HG02642 (cell line): Measurements from ENCODE around the gene CSNK1G2.

Experiments used
- ATAC-seq: cut with Tn5 transposase; IDR thresholded peaks from one replicate; pipeline ENCODE4 v1.9.1; 2021; ENCODE audit warnings: mild to moderate bottlenecking; ENCODE audit not compliant: unreplicated experiment, poor library complexity

Gene CSNK1G2

GRCh38 chr19:1943661-1944087 is 2.7 kb downstream of the CSNK1G2 start:
- no peak for ATAC-seq

GRCh38 chr19:1944088-1944915 is 3.3 kb downstream of the CSNK1G2 start:
- ATAC-seq: no peak

DNA sequence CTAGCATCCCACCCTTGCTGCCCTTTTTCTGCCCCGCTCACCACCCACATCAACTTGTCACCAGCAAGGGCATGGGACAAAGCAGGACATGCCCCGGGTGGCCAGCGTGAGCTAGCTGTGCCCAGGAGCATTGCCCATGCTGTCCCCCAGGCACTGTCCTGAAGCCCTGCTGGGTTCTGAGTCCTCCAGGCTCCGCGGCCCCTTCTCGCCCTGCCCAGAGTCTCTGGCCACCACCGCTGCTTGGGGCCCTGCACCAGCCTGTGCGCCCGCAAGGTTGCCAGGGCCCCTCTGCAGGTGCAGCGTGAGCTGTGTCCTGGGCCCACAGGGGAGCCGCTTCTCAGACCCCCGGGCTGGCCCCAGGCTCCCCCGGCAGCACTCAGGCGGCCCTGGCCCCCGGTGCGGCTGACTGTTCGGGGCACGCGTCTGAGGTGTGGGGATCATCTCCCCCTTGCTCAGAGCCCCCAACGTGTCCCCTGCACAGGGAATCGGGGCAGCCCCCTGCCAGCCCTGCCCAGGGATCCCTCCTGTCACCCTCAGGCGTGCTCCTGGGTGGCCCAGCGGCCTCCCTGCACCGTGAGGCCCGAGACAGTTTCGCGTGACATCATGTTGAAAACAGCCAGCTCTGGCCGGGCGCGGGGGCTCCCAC is 4.1 kb downstream of the CSNK1G2 start:
- ATAC-seq: no peak

DNA sequence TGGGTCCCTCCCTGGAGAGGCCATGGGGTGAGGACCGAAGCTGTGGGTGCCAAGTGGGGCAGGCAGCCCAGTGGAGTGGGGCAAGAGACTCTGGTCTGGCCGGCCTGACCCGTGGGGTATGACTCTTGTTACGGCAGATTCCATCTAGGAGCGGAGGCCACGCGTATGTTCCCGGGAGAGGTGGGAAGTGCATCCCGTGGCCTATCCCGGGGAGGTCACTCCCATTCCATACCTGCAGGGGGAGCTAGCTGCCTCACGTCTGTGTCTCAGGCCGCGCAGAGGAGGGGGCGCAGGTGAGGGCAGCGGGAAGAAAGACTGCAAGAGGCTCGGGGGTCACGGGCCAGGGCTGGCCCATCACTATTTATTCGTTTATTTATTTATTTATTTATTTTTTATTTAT is 4.9 kb downstream of the CSNK1G2 start:
- no peak for ATAC-seq

GRCh38 chr19:1947651-1948209 is 6.8 kb downstream of the CSNK1G2 start:
- no peak for ATAC-seq

DNA sequence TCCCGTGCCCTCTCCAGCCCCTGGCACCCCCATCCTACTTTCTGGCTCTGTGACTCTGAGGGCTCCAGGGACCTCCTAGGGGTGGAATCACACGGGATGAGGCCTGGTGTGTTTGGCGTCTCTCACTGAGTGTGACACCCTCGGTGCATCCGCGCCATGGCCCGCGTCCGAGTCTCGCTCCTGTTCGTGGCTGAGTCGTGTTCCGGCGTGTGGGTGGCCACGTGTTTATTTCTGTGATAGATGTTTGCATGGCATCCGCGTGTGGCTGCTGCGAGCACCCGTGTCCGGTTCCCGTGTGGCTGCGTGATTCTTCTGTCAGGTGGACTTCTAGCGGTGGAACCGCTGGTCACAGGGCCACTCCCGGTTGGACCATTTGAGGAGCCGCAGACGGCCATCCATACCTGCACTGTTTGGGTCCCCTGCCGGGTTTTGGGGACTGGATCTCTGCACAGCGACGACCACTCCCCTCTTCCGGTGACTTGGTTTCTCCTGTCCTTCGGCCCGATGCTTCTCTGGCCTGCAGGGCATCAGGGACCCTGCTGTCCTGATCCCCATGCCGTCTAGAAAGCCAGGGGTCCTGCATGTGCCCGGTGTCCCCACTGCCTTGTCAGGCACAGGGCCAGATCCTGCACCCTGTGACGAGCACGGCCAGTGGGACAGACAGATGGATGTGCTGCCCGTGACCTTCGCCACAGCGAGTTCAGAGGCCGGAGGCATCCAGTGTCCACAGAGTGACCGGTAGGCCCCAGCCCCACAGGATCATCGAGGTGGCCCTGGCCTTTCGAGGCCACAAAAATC is 8.5 kb downstream of the CSNK1G2 start:
- no peak for ATAC-seq

DNA sequence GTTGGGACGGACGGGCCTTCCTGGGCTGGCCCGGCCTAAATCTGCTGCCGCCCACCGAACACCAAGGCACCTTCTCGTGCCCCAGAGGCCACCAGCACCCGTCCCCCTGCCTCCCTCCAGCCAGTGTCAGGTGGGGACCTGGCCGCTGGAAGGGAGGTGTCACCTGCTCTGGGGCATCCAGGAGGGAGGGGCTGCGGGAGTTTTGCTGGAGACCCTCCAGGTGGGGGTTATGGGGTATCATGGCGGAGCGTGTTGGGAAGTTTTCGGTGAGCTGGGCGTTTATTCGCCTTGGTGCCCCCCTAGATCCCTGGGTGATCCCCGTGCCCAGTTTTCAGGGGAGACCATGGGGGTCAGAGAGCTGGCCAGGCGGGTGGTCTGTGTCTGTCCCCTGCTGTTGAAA is 9.7 kb downstream of the CSNK1G2 start:
- no peak for ATAC-seq

GRCh38 chr19:1952635-1953034 is 11.7 kb downstream of the CSNK1G2 start:
- ATAC-seq: no peak

DNA sequence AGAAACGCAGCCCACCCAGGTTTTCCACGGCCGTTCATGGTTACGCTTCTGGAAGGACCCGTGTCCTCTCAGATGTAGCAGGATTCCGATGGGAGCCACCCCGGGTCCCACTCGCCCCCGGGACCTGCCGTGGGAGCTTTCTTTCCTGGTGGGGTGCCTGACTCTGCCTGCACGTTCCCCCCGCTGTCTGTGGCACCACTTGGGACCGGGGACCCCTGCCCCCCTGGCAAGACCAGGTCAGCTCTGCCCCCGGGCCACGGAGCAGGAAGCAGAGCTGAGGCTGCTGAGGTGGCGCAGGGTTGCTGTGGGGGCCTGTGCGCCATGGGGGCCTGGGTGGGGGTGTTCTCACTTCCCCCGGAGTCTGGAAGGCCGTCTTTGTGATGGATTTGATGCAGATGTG is 12.1 kb downstream of the CSNK1G2 start:
- no peak for ATAC-seq

GRCh38 chr19:1953441-1954094 is 12.6 kb downstream of the CSNK1G2 start:
- ATAC-seq: no peak

DNA sequence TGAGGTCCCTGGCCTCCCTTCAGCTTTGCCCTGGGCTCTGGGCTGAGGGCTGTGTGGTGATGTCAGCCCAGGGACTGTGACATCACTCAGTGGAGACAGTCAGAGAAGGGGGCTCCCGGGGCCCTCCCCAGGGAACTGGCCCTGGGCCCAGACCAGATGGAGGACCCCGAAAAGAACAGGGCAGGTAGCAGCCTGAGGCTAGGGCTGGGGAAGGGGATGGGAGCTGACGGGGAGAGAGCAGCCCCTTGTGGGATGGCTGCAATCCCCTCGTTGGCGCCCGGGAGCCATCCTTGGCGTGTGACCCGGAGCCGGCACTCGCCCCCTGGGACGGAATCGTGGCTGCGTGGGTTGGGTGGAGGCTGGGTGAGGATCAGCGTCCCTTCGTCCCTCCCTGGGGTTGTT is 13.6 kb downstream of the CSNK1G2 start:
- ATAC-seq: no peak

- no peak for ATAC-seq
These were observed 14.5 kb downstream of the CSNK1G2 start for GRCh38 chr19:1955171-1956121.

DNA sequence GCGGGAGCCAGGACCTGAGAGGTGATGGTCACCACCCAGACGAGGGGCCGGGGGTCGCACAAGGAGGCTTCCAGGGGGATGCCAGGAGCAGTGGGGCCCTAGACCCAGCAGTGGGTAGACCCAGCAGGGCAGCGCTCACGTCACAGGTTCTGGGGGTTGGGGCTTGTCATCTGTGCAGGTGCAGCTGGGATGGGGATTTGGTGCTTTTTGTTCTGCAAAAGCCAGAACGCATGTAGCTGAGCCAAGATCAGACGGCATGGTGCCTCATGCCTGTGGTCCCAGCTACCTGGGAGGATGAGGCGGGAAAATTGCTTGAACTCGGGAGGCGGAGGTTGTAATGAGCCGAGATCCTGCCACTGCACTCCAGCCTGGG is 15.1 kb downstream of the CSNK1G2 start:
- ATAC-seq: no peak

- ATAC-seq: no peak
These were observed 16.0 kb downstream of the CSNK1G2 start for GRCh38 chr19:1956868-1957492.

- ATAC-seq: no peak
These were observed 16.7 kb downstream of the CSNK1G2 start for GRCh38 chr19:1957562-1958248.

DNA sequence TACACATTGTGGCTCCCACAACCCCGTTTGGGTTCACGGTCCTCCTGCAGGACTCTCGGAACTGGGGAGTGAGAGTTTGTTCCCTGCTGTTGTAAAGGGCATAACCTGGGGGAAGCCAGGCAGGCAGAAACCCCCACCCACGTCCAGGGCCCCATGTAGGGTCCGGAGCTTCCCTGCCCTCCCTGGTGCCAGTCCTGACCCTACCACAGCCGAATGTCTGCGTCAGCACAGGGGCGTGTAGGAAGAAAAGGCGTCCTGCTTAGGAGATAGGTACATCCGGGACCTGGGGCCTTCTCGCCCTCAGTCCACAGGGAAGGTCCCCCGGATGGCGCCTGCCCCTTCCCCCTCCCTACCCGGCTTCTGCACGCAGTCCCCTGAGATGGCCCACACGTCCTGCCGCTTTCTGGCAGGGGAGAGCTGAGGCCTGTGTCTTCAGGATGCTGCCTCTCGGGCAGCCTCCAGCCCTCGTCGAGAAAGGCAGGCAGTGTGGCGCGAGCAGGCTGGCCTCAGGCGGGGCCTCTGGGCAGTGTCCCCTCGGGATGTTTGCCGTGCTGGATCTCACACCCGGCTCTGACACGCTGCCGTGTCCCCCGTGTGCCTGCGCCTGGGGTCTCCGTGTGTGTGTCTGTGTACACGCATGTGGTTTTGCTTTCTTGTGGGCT is 19.1 kb downstream of the CSNK1G2 start:
- ATAC-seq: no peak

GRCh38 chr19:1961000-1961883 is 20.3 kb downstream of the CSNK1G2 start:
- ATAC-seq: no peak
